Keratinocyte (primary cell): Measurements from ENCODE around the gene ZDHHC4.

Experiments used
- EZH2 ChIP-seq: IDR thresholded peaks from one replicate; pipeline ENCODE4 v1.6.1; 2012; ENCODE audit warnings: inconsistent platforms, mild to moderate bottlenecking, low read length, moderate library complexity
- TF ChIP-seq, protein P1 (sequence below), 3 experiments: IDR thresholded peaks in 1 of 3; conservative IDR thresholded peaks in 1 of 3; optimal IDR thresholded peaks in 1 of 3; 2 replicates in 2 of 3; 3 replicates in 1 of 3; pipeline versions ENCODE3 to v1.5.1; 2011; ENCODE audit warnings: low read length in 3 of 3, mild to moderate bottlenecking in 3 of 3, moderate library complexity in 2 of 3, control low read depth in 1 of 3, inconsistent platforms in 1 of 3; ENCODE audit not compliant: insufficient read depth in 2 of 3; ENCODE audit errors: extremely low read depth in 1 of 3

DNA sequence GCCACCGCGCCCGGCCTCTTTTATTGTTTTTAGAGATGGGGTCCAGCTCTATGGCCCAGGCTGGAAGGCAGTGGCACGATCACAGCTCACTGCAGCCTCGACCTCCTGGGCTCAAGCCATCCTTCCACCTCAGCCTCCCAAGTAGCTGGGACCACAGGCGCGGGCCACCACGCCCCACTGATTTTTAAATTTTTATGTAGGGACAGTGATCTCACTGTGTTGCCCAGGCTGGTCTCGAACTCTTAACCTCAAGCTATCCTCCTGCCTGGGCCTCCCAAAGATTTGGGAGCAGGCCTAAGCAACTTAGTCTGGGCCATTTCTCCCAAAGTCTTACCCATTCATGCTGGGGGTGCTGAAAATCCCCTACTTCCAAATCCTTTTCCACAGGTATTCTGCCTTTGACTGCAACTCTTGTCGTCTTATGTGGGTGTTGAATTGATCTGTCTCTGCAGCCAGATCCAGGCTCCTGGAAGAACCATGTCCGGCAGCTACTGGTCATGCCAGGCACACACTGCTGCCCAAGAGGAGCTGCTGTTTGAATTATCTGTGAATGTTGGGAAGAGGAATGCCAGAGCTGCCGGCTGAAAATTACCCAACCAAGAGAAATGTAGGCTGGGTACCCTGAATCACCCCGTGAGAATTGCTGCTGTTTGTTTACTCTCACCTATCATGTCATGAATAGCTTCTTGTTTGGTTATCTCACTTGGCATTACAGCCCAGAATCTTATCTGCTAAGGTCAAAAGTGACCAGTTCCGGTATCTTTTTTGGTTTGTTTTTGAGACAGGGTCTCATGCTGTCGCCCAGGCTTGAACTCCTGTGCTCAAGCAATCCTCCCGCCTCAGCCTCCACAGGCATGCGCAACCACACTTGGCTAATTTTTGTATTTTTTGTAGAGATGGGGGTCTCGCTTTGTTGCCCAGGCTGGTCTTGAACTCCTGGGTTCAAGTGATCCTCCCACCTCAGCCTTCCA lies 1.1 kb downstream of the ZDHHC4 start:
- TF ChIP-seq, protein P1, sequence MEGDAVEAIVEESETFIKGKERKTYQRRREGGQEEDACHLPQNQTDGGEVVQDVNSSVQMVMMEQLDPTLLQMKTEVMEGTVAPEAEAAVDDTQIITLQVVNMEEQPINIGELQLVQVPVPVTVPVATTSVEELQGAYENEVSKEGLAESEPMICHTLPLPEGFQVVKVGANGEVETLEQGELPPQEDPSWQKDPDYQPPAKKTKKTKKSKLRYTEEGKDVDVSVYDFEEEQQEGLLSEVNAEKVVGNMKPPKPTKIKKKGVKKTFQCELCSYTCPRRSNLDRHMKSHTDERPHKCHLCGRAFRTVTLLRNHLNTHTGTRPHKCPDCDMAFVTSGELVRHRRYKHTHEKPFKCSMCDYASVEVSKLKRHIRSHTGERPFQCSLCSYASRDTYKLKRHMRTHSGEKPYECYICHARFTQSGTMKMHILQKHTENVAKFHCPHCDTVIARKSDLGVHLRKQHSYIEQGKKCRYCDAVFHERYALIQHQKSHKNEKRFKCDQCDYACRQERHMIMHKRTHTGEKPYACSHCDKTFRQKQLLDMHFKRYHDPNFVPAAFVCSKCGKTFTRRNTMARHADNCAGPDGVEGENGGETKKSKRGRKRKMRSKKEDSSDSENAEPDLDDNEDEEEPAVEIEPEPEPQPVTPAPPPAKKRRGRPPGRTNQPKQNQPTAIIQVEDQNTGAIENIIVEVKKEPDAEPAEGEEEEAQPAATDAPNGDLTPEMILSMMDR (optimal IDR thresholded peaks at IDR 0.05 in 1 of 3, IDR thresholded peaks at IDR 0.05 in 1 of 3, conservative IDR thresholded peaks at IDR 0.05 in 1 of 3; ENCODE audit: extremely low read depth in 1 of 3, insufficient read depth in 2 of 3, low read length in 3 of 3): no peak
- TF ChIP-seq EZH2: no peak
